HepG2 (cell line): Measurements from ENCODE around the gene TMEM125. TPM values are rescaled to one million over a fixed set of nuclear protein-coding genes. Genes with fewer than 3 reads are reported as not detected.

ENCODE experiments used
- ATAC-seq: fragments of 200-7000 bp; cut with Tn5 transposase; 3 replicates; pipeline ENCODE4 v1.9.1; 2020; ENCODE audit warnings: mild to moderate bottlenecking, moderate library complexity
- BruUV-seq: library from RNA; stranded (reverse); fragments of 400-500 nt; replicated peaks from 2 replicates; lab custom pipeline; 2021; lab: Mats Ljungman, UMichigan
- CTCF ChIA-PET: fragments of 300-600 bp; formaldehyde crosslinking; extraction: SDS; loops from one replicate; lab custom pipeline; 2021; ENCODE audit warnings: low total read pairs, inconsistent platforms, low intra/inter-chr PET ratio; lab: Yijun Ruan, JAX
- POLR2A ChIA-PET: fragments of 350-600 bp; sonication (Branson Sonifier 250); formaldehyde crosslinking; loops from one replicate; lab custom pipeline; 2020; ENCODE audit warnings: antibody characterized with exemption, inconsistent platforms; lab: Yijun Ruan, JAX
- DNase-seq: peaks from one replicate; pipeline ENCODE4 v3.0.0-alpha.2; 2015; ENCODE audit warnings: low spot score
- FAIRE-seq: peaks from 3 replicates; lab custom pipeline; 2011; peaks lifted over from hg19 to GRCh38; lab: Jason Lieb, UNC
- H2AFZ ChIP-seq: one replicate; pipeline ENCODE4 v1.6.1; 2011; ENCODE audit warnings: low read length, inconsistent platforms
- H3K27ac ChIP-seq: fragments of 300-600 bp; 3 replicates; pipeline ENCODE4 v1.8.0; 2011; ENCODE audit warnings: mixed run types, mild to moderate bottlenecking, mixed read lengths, low read length, inconsistent platforms; ENCODE audit not compliant: insufficient read depth; ENCODE audit errors: extremely low read length
- H3K27me3 ChIP-seq, 2 experiments: fragments of 200-600 bp in 1 of 2; 2 replicates in 1 of 2; 3 replicates in 1 of 2; pipeline versions ENCODE4 v1.6.0 to v1.8.0; 2011; ENCODE audit warnings: low read length in 2 of 2, mild to moderate bottlenecking in 2 of 2, moderate library complexity in 2 of 2, inconsistent platforms in 1 of 2; ENCODE audit not compliant: insufficient read depth in 2 of 2, control insufficient read depth in 1 of 2
- H3K36me3 ChIP-seq, 2 experiments: fragments of 200-600 bp in 1 of 2; replicated peaks in 1 of 2; 2 replicates in 1 of 2; 3 replicates in 1 of 2; pipeline versions ENCODE4 v1.5.1 to v1.8.0; 2011; ENCODE audit warnings: low read length in 2 of 2, inconsistent platforms in 1 of 2; ENCODE audit not compliant: insufficient read depth in 2 of 2, control insufficient read depth in 1 of 2
- H3K4me1 ChIP-seq: 2 replicates; pipeline ENCODE4 v1.5.1; 2012; ENCODE audit warnings: low read length, inconsistent platforms; ENCODE audit not compliant: insufficient read depth
- H3K4me2 ChIP-seq: 2 replicates; pipeline ENCODE4 v1.6.0; 2011; ENCODE audit warnings: low read depth, low read length, inconsistent platforms
- H3K4me3 ChIP-seq, 3 experiments: fragments of 200-600 bp in 1 of 3; sonication (generic), shearing (Covaris generic) in 1 of 3; replicated peaks in 1 of 3; 2 replicates each; pipeline ENCODE4 v1.5.1; 2011 to 2016; ENCODE audit warnings: low read length in 3 of 3, inconsistent platforms in 2 of 3, low read depth in 2 of 3, mild to moderate bottlenecking in 2 of 3, control low read depth in 1 of 3, mixed read lengths in 1 of 3; ENCODE audit not compliant: insufficient read depth in 1 of 3
- H3K79me2 ChIP-seq: one replicate; pipeline ENCODE4 v1.6.1; 2011; ENCODE audit warnings: low read length, inconsistent platforms; ENCODE audit not compliant: insufficient read depth
- H3K9ac ChIP-seq: 2 replicates; pipeline ENCODE4 v1.6.0; 2011; ENCODE audit warnings: mild to moderate bottlenecking, low read depth, low read length, inconsistent platforms; ENCODE audit not compliant: insufficient read depth
- H3K9me3 ChIP-seq: 2 replicates; pipeline ENCODE4 v1.5.1; 2012; ENCODE audit warnings: mild to moderate bottlenecking, low read length
- H4K20me1 ChIP-seq: 2 replicates; pipeline ENCODE4 v1.6.0; 2011; ENCODE audit warnings: inconsistent platforms, mild to moderate bottlenecking, low read length, moderate library complexity; ENCODE audit not compliant: insufficient read depth
- ATF3 ChIP-seq: sonication (generic); formaldehyde crosslinking; IDR thresholded peaks from 2 replicates; pipeline ENCODE4 v1.4.0; 2020; ENCODE audit warnings: missing genetic modification reagents
- CTCF ChIP-seq: sonication (generic); formaldehyde crosslinking; IDR thresholded peaks from 2 replicates; pipeline ENCODE4 v1.5.0; 2020; ENCODE audit warnings: mild to moderate bottlenecking, missing genetic modification reagents, moderate library complexity
- PRPF4 ChIP-seq: fragments of 200-400 bp; formaldehyde crosslinking; IDR thresholded peaks from 2 replicates; pipeline ENCODE4 v1.6.1; 2016; ENCODE audit warnings: low read length, low read depth; ENCODE audit not compliant: poor library complexity, severe bottlenecking
- REST ChIP-seq, 2 experiments: IDR thresholded peaks; 2 replicates each; pipeline ENCODE4 v1.6.1; 2011 to 2012; ENCODE audit warnings: low read length in 2 of 2, borderline replicate concordance in 1 of 2, low read depth in 1 of 2, mild to moderate bottlenecking in 1 of 2, moderate library complexity in 1 of 2
- SUZ12 ChIP-seq: fragments of 150-350 bp; IDR thresholded peaks from 2 replicates; pipeline ENCODE4 v1.6.1; 2014; ENCODE audit warnings: low read depth, low read length
- USF2 ChIP-seq, 2 experiments: sonication (generic) in 1 of 2; formaldehyde crosslinking in 1 of 2; IDR thresholded peaks; 2 replicates each; pipeline versions ENCODE4 v1.5.1 to v1.6.1; 2011 to 2020; ENCODE audit warnings: borderline replicate concordance in 1 of 2, low read depth in 1 of 2, low read length in 1 of 2, mild to moderate bottlenecking in 1 of 2, missing genetic modification reagents in 1 of 2, moderate library complexity in 1 of 2
- ZNF329 ChIP-seq: sonication (generic); formaldehyde crosslinking; IDR thresholded peaks from 2 replicates; pipeline ENCODE4 v1.9.0; 2021; ENCODE audit warnings: low read depth, mild to moderate bottlenecking, missing genetic modification reagents
- ZNF550 ChIP-seq: sonication (generic); formaldehyde crosslinking; IDR thresholded peaks from 2 replicates; pipeline ENCODE4 v1.4.0; 2020; ENCODE audit warnings: mild to moderate bottlenecking, missing genetic modification reagents, borderline replicate concordance
- WGBS: methylation state at CpG from one replicate; pipeline ENCODE4 v1.1.6; 2017; ENCODE audit warnings: low lambda C conversion rate; 5-methylcytosine and 5-hydroxymethylcytosine counted together
- in situ Hi-C: cut with HindIII; loops from 2 replicates; pipeline ENCODE4 v1.10.0; 2017; ENCODE audit warnings: low pct_unique_long_range_greater_than_20kb; ENCODE audit not compliant: extremely low pct_ligation_motif_present
- intact Hi-C: fragments of 100-400 bp; cut with micrococcal nuclease; formaldehyde crosslinking; loops from one replicate; pipeline ENCODE4 v1.10.0; 2022; ENCODE audit not compliant: unreplicated experiment
- polyA plus RNA-seq, 8 experiments: library from polyadenylated mRNA; depleted of rRNA in 3 of 8; stranded (reverse) in 7 of 8; unstranded in 1 of 8; fragments of >200 nt; fragmentation: Illumina TruSeq in 4 of 8; extraction: Trizol in 4 of 8; gene quantifications; 2 replicates each; pipeline versions ENCODE4 v1.2.1 to v1.2.3, GENCODE V29; 2011 to 2016; ENCODE audit warnings: low read depth in 4 of 8, missing spikeins in 1 of 8, mixed read lengths in 1 of 8; ENCODE audit not compliant: insufficient read depth in 1 of 8
- total RNA-seq, 5 experiments: library from RNA; depleted of rRNA; stranded (reverse); fragments of >200 nt; fragmentation: Illumina TruSeq; extraction: Trizol; gene quantifications; 2 replicates each; pipeline ENCODE4 v1.2.3, GENCODE V29; 2016; ENCODE audit warnings: low read depth in 1 of 5

Gene TMEM125
- total and polyA plus RNA-seq, 2 of the 13 experiments (the other 11 are each of a cell fraction or from before 2014, with no cell fraction given) = 0.03 TPM; not detected in 1

- intact Hi-C loops = no loop called here
- no peak for ATAC-seq
- H3K4me3 ChIP-seq = no peak overlapping the region
- no peak for TF ChIP-seq SUZ12
- TF ChIP-seq ATF3 (CRISPR knock-in tag) = no peak
- no peak for TF ChIP-seq ZNF329 (CRISPR knock-in tag)
- TF ChIP-seq CTCF (CRISPR knock-in tag) = no peak
- no peak for TF ChIP-seq ZNF550
- no peak for TF ChIP-seq PRPF4
- no peak for TF ChIP-seq REST (IDR thresholded peaks at IDR 0.05; ENCODE audit: borderline replicate concordance in 1 of 2, low read depth in 1 of 2, low read length in 2 of 2)
- no peak for TF ChIP-seq USF2 (IDR thresholded peaks at IDR 0.05; ENCODE audit: low read depth, low read length)
- no peak for TF ChIP-seq USF2 (CRISPR knock-in tag; IDR thresholded peaks at IDR 0.05; ENCODE audit: borderline replicate concordance)
These were observed 23.4 kb downstream of the TMEM125 start for GRCh38 chr1:43293176-43293575.

More at GRCh38 chr1:43293176-43293575, 23.4 kb downstream of the TMEM125 start:
- in situ Hi-C loops = no loop called here
- no peak overlapping the region for H2AFZ ChIP-seq
- ChIA-PET POLR2A (no interaction called here), CTCF (no interaction called here)
- H3K27me3 ChIP-seq = peaks cover 1 to 28% of the 10 kb centered on the region in 2 experiments; a peak in 4 of 5 replicates
- no peak overlapping the region for H3K27ac ChIP-seq
- no TSS peak for BruUV-seq
- FAIRE-seq = no peak
- H3K79me2 ChIP-seq = no peaks in the 10 kb centered on the region
- H3K9me3 ChIP-seq = no peaks in the 10 kb centered on the region
- no peak overlapping the region for H3K4me2 ChIP-seq
- H4K20me1 ChIP-seq = no peaks in the 10 kb centered on the region
- no peaks in the 10 kb centered on the region for H3K36me3 ChIP-seq
- H3K4me1 ChIP-seq = peaks cover 25% of the 10 kb centered on the region
- DNase-seq = no peak
- H3K9ac ChIP-seq = no peak overlapping the region
- 11% methylated on average over 2 of the region's 2 CpGs for WGBS
